NOMO-1 treated with DMSO at 0.1 percent for 48 hours (cell line): ENCODE measurements around the gene LMCD1.

ENCODE experiments used
- DNase-seq: peaks from one replicate; lab custom pipeline; 2025; ENCODE audit not compliant: unreplicated experiment; lab: John Stamatoyannopoulos, UW

LMCD1 gene, protein sequence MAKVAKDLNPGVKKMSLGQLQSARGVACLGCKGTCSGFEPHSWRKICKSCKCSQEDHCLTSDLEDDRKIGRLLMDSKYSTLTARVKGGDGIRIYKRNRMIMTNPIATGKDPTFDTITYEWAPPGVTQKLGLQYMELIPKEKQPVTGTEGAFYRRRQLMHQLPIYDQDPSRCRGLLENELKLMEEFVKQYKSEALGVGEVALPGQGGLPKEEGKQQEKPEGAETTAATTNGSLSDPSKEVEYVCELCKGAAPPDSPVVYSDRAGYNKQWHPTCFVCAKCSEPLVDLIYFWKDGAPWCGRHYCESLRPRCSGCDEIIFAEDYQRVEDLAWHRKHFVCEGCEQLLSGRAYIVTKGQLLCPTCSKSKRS

DNA sequence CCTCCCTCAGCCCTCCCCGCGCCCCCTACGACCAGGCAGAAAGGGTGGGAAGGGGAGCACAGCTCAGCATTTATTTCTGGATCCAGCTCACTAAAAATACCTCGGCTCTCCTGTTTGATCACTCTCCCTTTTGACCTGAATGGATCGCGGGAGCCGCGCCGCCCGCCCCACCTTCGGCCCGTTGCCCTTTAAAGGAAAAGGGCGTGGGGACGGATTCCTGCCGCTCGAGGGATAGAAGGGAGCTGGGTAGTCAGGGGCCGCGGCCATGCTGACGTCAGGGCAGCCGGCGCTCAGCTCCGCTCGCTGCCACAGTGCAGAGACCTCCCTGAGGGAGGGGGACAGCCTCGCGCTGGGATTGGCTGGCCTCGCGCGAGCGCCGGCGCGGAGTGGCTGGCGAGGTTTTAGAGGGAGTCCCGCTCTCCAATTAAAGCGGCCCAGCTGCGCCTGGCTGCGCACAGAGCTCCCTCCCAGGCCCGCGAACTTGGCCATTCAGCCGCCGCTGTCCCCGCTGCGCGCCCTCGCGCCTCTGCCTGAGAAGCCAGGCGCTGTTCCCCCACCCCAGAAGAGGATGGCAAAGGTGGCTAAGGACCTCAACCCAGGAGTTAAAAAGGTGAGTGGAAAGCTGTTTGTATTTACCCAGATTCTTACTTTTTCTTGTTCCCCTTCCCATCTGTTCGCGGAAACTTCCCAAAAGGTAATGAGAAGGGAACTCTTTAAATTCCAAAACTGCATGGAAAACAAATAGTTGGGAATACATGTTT is at the start of gene LMCD1:
TSS of gene LMCD1 (plus strand) at position 453 of the 761 bp plus-strand sequence. CDS start at position 569, 116 bp downstream.
- DNase-seq, result peak; percentile 44

DNA sequence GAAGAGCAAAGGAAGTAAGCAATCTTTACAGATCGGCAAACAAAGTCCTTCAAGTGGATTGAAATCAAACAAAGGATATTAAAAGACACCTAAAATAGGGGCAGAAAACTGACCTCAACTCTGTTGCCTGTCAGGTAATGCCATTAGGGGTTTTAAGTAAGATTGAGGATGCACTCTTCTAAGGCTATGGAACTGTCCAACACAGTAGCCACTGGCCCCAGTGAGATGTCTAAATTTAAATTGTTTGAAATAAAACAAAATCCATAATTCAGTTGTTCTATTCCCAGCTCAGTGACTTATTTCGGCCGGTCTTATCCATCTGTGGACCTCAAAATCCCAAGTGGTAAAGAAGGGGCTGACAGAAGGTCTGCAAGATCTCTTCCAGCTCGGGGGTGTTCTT is 49.5 kb upstream of the LMCD1 start:
- no peak for DNase-seq

DNA sequence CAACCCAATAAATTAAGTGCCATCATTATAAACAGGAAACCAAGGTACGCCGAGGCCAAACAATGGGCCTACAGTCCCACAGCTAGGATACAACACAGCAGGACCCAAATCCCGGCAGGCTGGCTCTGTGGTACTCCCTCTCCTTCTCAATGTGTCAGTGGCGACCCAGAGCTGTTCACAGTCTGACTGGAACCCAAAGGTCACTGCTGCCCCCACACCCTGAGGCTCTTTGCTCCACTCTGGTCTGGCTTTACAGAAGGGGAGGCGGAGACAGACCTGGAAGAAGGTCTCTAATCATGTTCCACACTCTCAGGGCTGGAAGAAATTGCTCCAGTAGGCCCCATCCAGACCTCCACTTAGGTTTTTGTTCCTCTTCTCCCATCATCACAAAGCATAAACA is 48.5 kb upstream of the LMCD1 start:
- no peak for DNase-seq

DNA sequence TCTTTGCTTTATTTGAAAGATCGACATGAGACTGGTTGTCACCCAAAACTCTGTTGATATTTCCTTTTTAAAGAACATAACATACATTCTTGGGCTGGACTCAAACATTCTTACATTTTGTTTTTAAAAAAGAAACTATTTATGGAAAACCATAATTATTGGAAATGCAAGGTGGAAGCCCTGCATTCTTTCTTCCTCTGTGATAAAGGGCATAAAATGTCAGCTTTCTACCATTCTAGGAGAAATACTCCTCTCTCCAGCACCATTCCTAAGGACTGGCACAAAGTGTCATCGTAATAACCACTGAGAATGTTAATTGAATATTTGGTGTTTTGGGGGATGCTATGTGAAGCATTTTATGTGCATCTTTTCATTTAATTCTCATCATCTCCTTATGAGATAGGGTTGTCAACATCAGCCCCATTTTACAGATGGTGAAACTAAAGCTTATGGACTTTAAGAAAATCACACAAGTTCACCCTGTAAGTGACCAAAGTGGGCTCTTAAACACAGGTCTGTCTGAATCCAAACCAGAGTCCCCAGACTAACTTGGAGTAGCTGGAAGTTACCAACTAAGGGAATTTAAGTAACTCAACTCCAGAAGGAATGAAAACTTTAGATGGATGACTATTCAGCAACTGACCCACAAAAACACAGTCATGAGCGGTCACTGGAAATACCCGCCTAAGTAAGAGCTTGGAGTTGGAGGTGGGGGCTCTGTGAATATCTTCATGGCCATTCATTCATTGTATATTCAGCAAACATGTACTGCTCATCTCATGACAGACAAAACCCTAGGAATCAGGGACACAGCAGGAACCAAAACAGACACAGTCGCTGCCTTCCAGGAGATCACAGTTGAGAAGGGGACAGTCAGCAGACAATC is 45.9 kb upstream of the LMCD1 start:
- no peak for DNase-seq

DNA sequence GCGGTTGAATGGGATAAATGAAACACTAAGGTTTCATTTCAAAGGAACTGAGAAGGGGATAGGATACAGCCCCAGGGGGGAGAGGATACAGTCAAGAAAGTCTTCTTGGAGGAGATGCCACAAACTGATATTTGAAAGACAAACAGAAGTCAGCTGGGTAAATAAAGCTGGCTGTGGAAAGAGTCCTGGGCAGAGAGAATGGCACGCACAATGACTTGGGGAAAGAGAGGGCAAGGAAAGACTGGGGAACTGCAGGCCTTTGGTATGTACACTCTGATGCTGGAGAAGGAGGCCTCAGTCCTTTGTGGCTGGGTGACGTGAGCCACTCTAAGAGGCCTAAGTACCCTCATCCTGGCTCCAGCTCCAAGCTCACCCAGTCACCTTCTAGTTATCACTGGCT is 45.2 kb upstream of the LMCD1 start:
- DNase-seq, result no peak

DNA sequence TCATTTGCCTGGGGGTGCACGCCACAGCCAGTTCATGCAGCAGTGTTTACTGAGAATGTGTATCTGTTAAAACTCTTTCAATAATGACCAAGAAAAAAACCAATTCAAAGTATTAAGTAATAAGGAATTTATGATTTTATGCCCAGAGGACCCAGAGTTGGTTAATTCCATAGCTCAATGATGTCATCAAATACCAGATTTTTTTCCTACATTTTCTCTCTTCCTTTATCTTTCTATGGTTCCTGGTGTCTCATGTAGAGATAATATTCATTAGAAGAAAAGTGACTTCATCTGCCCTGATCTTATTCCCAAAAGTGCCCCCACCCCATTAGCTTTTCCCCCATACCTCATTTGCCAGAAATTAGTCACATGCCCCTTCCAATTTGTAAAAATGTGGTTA is 44.6 kb upstream of the LMCD1 start:
- DNase-seq, result no peak

DNA sequence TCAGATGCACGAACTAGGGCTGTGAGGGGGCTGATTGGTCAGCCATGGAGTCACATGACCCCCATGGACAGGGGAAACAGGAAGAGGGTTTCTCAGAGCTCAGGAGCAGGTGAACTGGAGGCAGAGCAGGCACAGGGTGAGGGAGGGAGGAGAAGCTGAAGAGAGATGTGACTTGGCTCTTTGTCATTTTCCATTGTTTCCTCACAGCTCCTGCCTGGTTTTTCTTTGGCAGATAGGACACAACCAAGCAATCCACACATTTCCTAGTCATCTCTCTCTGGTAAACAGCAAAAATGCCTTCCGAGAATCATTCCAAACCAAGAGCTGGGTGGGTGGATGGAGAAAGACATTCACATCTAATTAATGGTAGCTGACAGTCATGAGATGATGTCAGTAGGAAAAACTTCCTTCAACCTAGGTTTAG is 43.4 kb upstream of the LMCD1 start:
- DNase-seq, result no peak

DNA sequence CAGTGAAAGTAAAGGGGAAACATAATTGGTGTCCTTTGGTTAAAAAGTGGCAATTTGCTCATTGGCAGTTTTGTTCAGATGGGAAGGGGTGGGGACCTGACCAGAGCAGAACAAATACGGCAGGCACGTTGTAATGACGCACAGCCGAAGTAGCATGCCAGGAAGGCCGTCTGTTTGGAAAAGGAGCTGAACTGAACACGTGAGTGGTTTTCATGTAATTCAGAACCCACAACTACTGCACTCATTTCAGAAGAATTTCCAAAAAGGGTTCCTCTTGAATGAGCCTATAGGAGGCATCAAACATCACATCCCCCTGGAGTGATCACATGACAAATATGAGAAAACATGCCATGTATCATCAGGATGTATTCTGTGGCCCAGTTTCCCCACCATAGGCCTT is 42.9 kb upstream of the LMCD1 start:
- no peak for DNase-seq

DNA sequence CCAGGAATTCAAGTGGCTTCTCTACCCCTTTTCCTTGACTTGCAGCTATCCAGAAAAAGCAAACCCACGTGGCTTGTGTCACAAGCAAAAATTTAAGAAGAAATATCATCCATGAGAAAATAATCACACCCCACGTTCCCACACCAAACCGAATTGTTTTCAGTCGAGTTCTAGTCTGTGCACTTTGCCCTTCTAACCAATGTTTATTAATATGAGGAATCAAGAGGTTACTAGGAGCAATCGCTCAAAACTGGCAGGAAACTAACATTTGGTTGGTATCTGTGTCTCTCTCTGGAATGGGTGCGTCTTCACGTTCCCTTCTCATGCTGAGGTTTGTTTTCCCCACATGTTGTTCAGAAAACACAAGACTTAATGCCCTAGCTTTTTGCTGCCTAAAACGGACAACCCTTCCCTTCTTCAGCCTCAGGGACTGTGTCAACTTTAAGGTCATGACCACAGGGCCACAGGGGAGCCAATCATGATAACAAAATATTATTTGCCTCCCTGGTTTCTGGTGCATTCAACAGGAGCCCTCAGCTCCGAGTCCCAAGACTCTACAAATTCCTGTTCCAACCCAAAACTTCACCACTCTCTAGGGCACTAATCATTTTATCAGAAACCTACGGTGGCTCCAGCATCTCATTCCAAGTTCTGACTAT is 41.4 kb upstream of the LMCD1 start:
- DNase-seq, result no peak

DNA sequence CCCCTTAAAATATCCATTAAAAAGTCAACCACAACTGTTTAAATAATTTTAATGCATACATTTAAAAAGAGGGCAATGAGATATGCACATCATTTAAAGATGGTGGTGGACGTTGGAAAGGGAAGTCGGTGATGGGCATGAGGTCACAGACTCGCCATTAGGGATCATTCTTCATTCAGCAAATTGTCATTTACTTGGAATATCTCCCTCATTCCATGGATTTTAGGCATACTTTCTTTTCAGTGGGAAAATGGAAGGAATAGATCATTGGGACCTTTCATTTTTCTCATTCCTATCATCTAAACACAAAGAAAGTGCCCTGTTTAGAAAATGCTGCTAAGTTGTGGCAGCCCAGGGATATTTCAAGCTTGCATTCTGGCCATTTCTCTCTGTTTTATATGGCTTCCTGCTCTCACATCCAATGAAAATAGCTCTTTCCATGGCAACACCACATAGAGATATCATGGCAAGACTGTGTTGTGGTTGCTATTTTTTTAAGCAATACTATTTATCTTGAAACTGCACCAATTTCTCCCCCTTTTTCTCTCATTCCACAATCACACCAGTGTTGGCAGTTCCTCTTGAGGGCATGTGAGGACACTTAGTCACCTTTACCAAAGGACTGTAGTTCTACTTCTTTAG is 40.7 kb upstream of the LMCD1 start:
- DNase-seq, result no peak

DNA sequence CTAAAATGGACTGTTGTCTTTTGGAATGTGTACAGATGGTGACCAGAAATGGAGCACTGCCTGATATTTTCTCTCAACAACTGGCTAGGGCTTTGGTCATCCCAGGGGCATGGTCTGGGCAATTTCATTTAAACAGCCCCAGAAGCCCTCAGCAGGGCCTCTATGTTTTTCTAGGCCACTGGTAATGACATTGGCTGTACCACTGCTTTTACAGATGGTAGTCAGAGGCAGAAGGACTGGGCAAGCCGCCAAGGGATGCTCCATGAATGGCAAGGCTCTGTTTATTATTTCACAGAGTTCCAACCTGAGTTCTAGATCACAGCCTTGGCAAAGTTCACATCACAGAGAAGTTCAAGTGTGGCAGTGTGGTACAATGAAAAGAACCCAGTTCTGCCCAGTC is 37.0 kb upstream of the LMCD1 start:
- DNase-seq, result no peak

DNA sequence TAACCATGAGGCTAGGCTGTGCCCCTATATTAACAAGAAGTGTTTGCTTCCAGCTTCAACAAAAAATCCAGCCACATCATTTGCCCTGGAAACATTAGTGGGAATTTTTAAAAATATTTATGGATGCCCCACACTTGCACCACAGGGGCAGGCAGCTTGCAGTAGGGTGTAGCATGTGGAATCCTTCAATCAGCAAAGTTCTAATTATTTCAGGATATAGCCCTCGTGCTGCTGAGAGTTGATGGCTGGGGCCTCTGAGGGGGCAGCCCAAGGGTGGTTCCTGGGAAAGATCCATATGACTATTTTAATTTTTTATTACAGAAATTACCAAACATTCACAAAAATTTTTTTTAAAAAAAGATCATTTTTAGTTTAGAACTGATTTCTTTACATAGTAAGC is 35.1 kb upstream of the LMCD1 start:
- DNase-seq, result no peak

DNA sequence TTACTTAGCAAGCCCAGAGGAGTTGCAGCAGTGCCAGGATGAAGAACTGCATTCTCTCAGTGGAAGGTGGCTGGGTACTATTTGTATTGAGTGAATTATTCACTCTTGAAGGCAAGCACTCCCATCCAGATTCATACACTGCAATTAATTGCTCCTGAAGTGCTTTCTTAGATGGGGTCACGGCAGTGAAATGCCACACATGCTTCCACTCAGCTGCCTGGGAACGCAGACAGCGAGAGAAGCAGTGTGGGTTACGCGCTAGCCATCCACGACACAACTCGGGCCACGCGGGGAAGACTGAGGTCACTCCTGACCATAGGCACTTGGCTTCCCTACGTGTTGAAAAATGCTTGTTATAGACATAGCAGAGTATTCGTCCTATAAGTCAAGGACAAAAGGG is 30.8 kb upstream of the LMCD1 start:
- no peak for DNase-seq

DNA sequence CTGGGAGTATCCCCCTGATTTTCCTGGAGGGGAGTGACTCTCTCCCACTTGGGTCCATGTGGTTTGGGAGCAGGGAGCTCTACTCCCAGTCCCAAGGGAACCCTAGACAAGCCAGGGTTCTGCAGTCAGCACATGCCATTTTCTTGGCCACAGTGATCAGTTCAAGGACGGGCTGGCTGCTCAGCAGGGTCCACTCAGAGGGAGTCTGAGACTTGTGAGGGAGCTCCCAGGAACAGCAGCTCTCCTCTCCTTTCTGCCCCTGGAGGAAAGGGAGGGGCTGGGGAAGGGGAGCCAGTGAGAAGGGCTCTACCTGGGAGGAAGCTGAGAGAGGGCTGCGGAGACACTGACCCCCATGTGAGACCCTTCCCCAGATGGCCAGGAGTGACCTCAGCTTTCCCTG is 29.1 kb upstream of the LMCD1 start:
- no peak for DNase-seq

DNA sequence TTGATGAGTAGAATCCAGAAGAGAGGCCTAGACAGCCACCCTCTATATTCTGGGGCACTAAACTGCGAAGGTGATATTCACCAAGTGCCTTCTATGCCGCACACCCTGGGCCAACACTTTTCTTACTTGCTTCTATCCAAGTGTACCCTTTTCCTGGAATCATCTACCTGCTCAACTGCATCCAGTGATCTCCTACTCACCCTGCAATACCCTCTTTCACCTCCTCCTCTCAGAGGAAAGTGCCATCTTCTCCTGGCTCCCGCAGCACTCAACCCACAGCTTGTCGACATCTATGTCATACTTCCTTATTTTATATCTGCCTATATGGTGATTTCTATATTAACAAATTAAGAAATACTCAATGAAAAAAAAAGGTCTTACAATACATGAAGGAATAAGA is 28.6 kb upstream of the LMCD1 start:
- no peak for DNase-seq

DNA sequence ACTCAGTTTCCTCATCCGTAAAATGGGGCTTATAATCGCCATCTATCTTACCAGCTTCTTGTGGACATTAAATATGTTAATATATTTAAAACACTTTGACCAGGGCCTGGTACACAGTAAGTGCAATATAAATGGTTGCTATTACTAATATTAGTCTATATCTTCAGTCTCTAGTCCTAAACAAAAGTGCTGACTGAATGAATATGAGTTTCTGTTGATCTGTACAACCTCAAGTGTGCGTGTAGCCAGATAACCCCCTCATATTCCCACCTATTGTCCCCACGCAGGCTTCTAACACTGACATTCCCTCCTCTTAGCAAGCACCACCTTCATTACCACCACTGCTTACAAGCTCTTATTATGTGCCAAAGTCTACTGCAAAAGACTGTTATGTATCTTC is 27.6 kb upstream of the LMCD1 start:
- no peak for DNase-seq

DNA sequence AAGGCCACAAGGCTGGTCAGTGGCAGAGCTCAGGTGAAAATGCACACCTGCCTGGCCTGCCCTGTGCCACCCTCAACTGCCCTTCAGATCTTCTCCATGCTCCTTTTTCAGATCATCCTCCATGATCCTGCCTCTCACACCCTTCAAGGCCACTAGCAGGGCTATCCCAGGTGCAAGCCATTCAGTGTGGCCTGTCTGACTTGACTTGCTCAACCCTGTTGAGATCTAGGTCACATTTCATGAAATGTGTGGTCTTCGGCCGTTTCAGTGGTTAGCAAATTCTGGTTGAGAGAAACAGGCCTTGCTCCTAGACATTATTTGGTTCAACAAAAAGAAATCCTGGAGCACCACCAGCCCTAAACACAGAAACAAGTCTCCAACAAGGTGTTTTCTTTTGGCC is 26.6 kb upstream of the LMCD1 start:
- no peak for DNase-seq

DNA sequence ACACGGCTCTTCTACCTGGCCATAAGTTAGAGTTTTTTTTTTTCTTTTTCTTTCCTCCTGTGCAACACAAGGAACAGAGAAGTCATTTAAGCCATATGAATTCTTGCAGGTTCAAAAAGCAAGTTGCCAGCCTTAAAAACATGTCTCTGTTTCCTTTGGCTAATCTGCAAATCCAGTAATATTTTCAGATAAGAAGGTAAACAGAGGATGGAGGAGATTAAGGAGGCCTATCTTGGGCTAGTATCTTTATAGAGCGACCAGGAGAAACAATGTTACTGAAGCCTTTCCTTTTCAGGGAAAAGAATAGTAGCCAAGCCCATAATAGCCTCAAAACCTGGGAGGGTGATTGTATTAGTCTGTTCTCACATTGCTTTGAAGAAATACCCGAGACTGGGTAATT is 20.9 kb upstream of the LMCD1 start:
- DNase-seq, result no peak

DNA sequence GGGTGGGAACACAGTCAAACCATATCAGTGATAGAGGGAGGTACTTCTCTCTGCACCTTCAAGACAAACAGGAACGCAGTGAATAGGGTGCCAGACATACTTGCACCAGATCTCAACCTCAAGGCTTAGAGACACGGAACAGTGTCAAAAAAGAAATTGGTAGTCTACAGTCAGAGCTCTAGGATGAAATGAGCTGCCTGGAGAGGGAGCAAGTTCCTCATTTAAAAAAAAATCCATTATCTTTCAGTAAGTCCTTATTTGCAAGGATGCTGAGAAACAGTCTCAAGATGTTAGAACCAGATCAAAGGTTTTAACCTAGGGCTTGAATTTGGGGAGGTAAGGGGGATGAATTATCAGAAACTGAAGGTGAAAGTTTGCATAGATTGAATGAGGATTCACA is 20.2 kb upstream of the LMCD1 start:
- DNase-seq, result no peak

DNA sequence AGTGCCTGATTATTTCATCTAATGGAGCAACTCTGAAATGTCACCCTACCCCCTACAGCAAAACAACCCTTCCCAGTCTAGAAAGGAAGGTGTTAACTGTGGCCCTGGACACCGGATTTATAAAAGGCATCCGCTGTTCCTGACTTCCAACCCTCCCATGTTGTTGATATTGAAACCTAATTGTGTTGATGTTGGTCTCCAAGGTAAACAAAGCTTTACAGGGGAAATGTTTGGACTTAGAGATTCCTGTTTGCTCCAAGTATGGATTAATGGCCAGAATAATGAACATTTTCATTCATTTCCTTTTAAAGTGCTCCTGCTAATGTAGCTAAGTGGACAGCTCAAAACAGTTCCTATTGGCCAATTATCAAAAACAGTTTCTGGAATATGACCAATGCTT is 19.4 kb upstream of the LMCD1 start:
- DNase-seq, result no peak
